ENCODE measurements around the gene CCDC144A.
"Not testable (repeated sequence)": the region's sequence is repeated elsewhere in the genome, so short reads cannot be mapped to it uniquely, and the experiment has no call there.

Gene CCDC144A

GRCh38 chr17:16758177-16758576, 68.1 kb downstream of the CCDC144A start:
- not testable (repeated sequence) for DNase-seq

GRCh38 chr17:16768290-16769175, 78.5 kb downstream of the CCDC144A start:
- not testable (repeated sequence) for DNase-seq

- not testable (repeated sequence) for DNase-seq
Observed at GRCh38 chr17:16772394-16773145, 82.5 kb downstream of the CCDC144A start.

GRCh38 chr17:16773146-16773522, 83.1 kb downstream of the CCDC144A start:
- DNase-seq = not testable (repeated sequence)

- DNase-seq = peak; percentile 44
Observed at GRCh38 chr17:16787851-16788250, 97.8 kb downstream of the CCDC144A start.

GRCh38 chr17:16788889-16789536, 99.0 kb downstream of the CCDC144A start:
- not testable (repeated sequence) for DNase-seq

GRCh38 chr17:16789622-16790021, 99.6 kb downstream of the CCDC144A start:
- DNase-seq = not testable (repeated sequence)

- not testable (repeated sequence) for DNase-seq
Observed at GRCh38 chr17:16790313-16790871, 100.4 kb downstream of the CCDC144A start.

GRCh38 chr17:16794215-16794614, 104.2 kb downstream of the CCDC144A start:
- DNase-seq = not testable (repeated sequence)

- DNase-seq = not testable (repeated sequence)
Observed at GRCh38 chr17:16795894-16796293, 105.9 kb downstream of the CCDC144A start.

- not testable (repeated sequence) for DNase-seq
Observed at GRCh38 chr17:16804851-16805250, 114.8 kb downstream of the CCDC144A start.

- not testable (repeated sequence) for DNase-seq
Observed at GRCh38 chr17:16806599-16806998, 116.6 kb downstream of the CCDC144A start.

GRCh38 chr17:16807620-16808019, 117.6 kb downstream of the CCDC144A start:
- DNase-seq = not testable (repeated sequence)

- not testable (repeated sequence) for DNase-seq
Observed at GRCh38 chr17:16810236-16810635, 120.2 kb downstream of the CCDC144A start.

- DNase-seq = peak; percentile 54
Observed at GRCh38 chr17:16812126-16812525, 122.1 kb downstream of the CCDC144A start.

- no peak for DNase-seq
Observed at GRCh38 chr17:16814439-16814838, 124.4 kb downstream of the CCDC144A start.

GRCh38 chr17:16817201-16817600, 127.2 kb downstream of the CCDC144A start:
- DNase-seq = no peak

- not testable (repeated sequence) for DNase-seq
Observed at GRCh38 chr17:16817940-16818339, 127.9 kb downstream of the CCDC144A start.

GRCh38 chr17:16818340-16818739, 128.3 kb downstream of the CCDC144A start:
- no peak for DNase-seq

- DNase-seq = no peak
Observed at GRCh38 chr17:16818821-16819683, 129.0 kb downstream of the CCDC144A start.

- no peak for DNase-seq
Observed at GRCh38 chr17:16820161-16820877, 130.3 kb downstream of the CCDC144A start.

Measured in eye (tissue), 1 donor.